Measurements from ENCODE around the gene TNFRSF6B. TPM values are rescaled to one million over a fixed set of nuclear protein-coding genes. Genes with fewer than 3 reads are reported as not detected.
"Not testable (repeated sequence)": the region's sequence is repeated elsewhere in the genome, so short reads cannot be mapped to it uniquely, and the experiment has no call there.

The TNFRSF6B gene, protein sequence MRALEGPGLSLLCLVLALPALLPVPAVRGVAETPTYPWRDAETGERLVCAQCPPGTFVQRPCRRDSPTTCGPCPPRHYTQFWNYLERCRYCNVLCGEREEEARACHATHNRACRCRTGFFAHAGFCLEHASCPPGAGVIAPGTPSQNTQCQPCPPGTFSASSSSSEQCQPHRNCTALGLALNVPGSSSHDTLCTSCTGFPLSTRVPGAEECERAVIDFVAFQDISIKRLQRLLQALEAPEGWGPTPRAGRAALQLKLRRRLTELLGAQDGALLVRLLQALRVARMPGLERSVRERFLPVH
- 10 to 100 TPM in 1 of 2 donors, 1 to 10 TPM in 1; 5.9 to 11.5 TPM for total RNA-seq
- polyA plus RNA-seq = 10 to 100 TPM in 1 of 2 donors, 1 to 10 TPM in 1; 2.1 to 73.9 TPM
- long read RNA-seq, donor 1, transcript TNFRSF6B-201 (3 exons, 1,141 nt) = major isoform, 43 of 56 reads
- long read RNA-seq, donor 1, partial matches to known transcripts = 0 of 56 reads
- long read RNA-seq, donor 1, other reads (novel, unspliced or antisense) = 13 of 56 reads
- long read RNA-seq, donor 2, transcript TNFRSF6B-201 (3 exons, 1,141 nt) = major isoform, 19 of 24 reads
- long read RNA-seq, donor 2, partial matches to known transcripts = 0 of 24 reads
- long read RNA-seq, donor 2, other reads (novel, unspliced or antisense) = 5 of 24 reads

DNA sequence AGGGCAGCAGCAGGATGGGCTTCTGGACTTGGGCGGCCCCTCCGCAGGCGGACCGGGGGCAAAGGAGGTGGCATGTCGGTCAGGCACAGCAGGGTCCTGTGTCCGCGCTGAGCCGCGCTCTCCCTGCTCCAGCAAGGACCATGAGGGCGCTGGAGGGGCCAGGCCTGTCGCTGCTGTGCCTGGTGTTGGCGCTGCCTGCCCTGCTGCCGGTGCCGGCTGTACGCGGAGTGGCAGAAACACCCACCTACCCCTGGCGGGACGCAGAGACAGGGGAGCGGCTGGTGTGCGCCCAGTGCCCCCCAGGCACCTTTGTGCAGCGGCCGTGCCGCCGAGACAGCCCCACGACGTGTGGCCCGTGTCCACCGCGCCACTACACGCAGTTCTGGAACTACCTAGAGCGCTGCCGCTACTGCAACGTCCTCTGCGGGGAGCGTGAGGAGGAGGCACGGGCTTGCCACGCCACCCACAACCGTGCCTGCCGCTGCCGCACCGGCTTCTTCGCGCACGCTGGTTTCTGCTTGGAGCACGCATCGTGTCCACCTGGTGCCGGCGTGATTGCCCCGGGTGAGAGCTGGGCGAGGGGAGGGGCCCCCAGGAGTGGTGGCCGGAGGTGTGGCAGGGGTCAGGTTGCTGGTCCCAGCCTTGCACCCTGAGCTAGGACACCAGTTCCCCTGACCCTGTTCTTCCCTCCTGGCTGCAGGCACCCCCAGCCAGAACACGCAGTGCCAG, at the start of gene TNFRSF6B:
TNFRSF6B (plus strand) TSS at position 25 of the 729 bp plus-strand sequence; CDS start at position 141, 116 bp downstream.
- no peak within 1 kb of the TSS for H3K4me3 ChIP-seq (ENCODE audit: low read length in 2 of 2)
- intact Hi-C loops (cut with DNase I) = no loop called here
- no peaks in the 10 kb centered on the region for H3K27me3 ChIP-seq (ENCODE audit: control insufficient read depth in 1 of 2, insufficient read depth in 2 of 2, low read length in 1 of 2)
- ATAC-seq (ENCODE audit: low FRiP score) = no peak
- no peak within 1 kb of the TSS for H3K27ac ChIP-seq (ENCODE audit: low read depth in 1 of 2, low read length in 2 of 2)
- peak; percentile 55 to 76 for DNase-seq
- H3K36me3 ChIP-seq (ENCODE audit: control insufficient read depth in 1 of 2, insufficient read depth in 2 of 2, low read length in 1 of 2) = no peaks in the 10 kb centered on the region
- H3K4me1 ChIP-seq (ENCODE audit: control insufficient read depth in 1 of 2, insufficient read depth in 2 of 2, low read length in 2 of 2) = no peaks in the 10 kb centered on the region
- no peaks in the 10 kb centered on the region for H3K9me3 ChIP-seq (ENCODE audit: control insufficient read depth, low read length)
- 12 to 17% methylated on average over 51 to 52 of the region's 52 CpGs for WGBS, 2 donors

DNA sequence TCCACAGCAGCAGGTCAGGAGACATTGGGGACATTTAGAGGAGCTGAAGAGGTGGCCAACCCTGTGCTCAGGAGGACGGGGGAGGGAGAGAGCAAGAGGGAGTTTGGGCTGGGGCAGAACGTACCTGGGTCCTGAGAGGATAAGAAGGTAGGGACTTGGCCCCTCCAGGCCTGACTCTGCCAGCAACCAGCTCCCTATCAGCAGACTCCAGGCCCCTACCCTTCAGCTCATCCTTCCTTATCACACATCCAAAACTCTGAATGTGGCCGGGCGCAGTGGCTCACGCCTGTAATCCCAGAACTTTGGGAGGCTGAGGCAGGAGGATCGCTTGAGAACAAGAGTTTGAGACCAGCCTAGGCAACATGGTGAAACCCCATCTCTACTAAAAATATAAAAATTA, 48.3 kb upstream of the TNFRSF6B start:
- Histone ChIP-seq H3K4me1 (ENCODE audit: control insufficient read depth in 1 of 2, insufficient read depth in 2 of 2, low read length in 2 of 2) (no peaks in the 10 kb centered on the region), H3K27ac (ENCODE audit: low read depth in 1 of 2, low read length in 2 of 2) (no peak overlapping the region), H3K9me3 (ENCODE audit: control insufficient read depth, low read length) (no peaks in the 10 kb centered on the region), H3K27me3 (ENCODE audit: control insufficient read depth in 1 of 2, insufficient read depth in 2 of 2, low read length in 1 of 2) (no peaks in the 10 kb centered on the region), H3K4me3 (ENCODE audit: low read length in 2 of 2) (no peak overlapping the region), H3K36me3 (ENCODE audit: control insufficient read depth in 1 of 2, insufficient read depth in 2 of 2, low read length in 1 of 2) (no peaks in the 10 kb centered on the region)
- intact Hi-C loops (cut with DNase I) = no loop called here
- DNase-seq = no peak
- 92 to 94% methylated on average over 6 of the region's 6 CpGs for WGBS, 2 donors
- ATAC-seq (ENCODE audit: low FRiP score) = no peak

DNA sequence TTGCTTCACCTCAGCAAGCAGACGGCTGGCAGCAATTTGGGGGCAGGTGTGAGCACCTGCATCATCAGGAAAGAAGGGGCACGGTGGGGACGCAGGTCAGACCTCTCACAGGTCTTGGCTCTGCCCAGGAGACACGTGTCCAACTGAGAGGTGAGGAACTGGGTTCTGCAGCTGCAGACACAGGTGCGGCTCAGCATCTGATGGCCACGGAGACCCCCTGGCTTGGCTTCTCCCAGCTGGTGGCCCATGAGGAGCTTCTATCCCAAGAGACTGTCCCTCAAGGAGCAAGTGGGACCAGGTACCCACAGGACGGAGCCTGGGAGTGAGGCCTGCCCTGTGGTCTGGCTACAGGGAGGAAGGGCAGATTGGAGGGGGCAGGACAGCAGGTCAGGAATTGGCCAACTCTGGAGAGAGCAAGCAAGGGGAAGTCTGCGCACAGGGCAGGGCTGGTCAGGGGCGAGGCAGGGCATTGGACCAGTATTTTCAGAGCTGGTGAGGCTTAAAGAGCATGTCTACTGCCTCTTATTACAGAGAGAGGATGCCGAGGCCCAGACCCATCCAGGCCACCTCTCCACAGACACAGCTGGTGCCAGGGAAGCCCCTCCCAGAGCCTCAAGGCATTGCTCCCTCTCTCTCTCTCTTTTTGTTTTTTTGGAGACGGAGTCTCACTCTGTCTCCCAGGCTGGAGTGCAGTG, 47.4 kb upstream of the TNFRSF6B start:
- intact Hi-C loops (cut with DNase I) = no loop called here
- DNase-seq (no peak), ATAC-seq (ENCODE audit: low FRiP score) (no peak)
- Histone ChIP-seq H3K9me3 (ENCODE audit: control insufficient read depth, low read length) (no peaks in the 10 kb centered on the region), H3K27me3 (ENCODE audit: control insufficient read depth in 1 of 2, insufficient read depth in 2 of 2, low read length in 1 of 2) (no peaks in the 10 kb centered on the region), H3K4me1 (ENCODE audit: control insufficient read depth in 1 of 2, insufficient read depth in 2 of 2, low read length in 2 of 2) (no peaks in the 10 kb centered on the region), H3K27ac (ENCODE audit: low read depth in 1 of 2, low read length in 2 of 2) (no peak overlapping the region), H3K4me3 (ENCODE audit: low read length in 2 of 2) (no peak overlapping the region), H3K36me3 (ENCODE audit: control insufficient read depth in 1 of 2, insufficient read depth in 2 of 2, low read length in 1 of 2) (no peaks in the 10 kb centered on the region)
- 86 to 90% methylated on average over 11 of the region's 11 CpGs for WGBS, 2 donors

DNA sequence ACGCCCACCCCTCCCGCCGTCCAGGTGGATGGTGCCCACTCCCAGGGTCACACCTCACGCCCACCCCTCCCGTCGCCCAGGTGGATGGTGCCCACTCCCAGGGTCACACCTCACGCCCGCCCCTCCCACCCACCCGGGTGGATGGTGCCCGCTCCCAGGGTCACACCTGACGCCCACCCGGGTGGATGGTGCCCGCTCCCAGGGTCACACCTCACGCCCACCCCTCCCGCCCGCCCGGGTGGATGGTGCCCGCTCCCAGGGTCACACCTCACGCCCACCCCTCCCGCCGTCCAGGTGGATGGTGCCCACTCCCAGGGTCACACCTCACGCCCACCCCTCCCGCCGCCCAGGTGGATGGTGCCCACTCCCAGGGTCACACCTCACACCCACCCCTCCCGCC, 46.0 kb upstream of the TNFRSF6B start:
- not testable (repeated sequence) for ATAC-seq (ENCODE audit: low FRiP score); H3K4me3 ChIP-seq (ENCODE audit: low read length in 2 of 2); H3K9me3 ChIP-seq (ENCODE audit: control insufficient read depth, low read length); H3K36me3 ChIP-seq (ENCODE audit: control insufficient read depth in 1 of 2, insufficient read depth in 2 of 2, low read length in 1 of 2); H3K4me1 ChIP-seq (ENCODE audit: control insufficient read depth in 1 of 2, insufficient read depth in 2 of 2, low read length in 2 of 2); DNase-seq; H3K27me3 ChIP-seq (ENCODE audit: control insufficient read depth in 1 of 2, insufficient read depth in 2 of 2, low read length in 1 of 2); H3K27ac ChIP-seq (ENCODE audit: low read depth in 1 of 2, low read length in 2 of 2)
- WGBS, 2 donors = 93 to 94% methylated on average over 13 to 25 of the region's 25 CpGs
- intact Hi-C loops (cut with DNase I) = loop anchor here in 1 of 2 donors (10.0 kb wide), 1 partner anchor 116 kb away; the partner anchor contains the start of gene PTK6

DNA sequence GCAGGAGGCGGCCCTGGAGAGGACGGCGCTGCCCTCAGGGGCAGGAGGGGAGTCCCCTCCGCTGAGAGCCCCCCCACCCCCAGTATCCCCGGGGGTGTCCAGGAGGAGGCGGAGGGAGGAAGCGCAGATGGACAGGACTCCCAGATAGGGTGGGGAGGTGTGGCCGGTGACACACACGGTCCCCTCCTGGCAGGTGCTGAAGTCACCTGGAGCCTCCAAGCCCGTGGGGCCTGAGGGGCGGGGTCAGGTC, 44.6 kb upstream of the TNFRSF6B start:
- H3K27me3 ChIP-seq (ENCODE audit: control insufficient read depth in 1 of 2, insufficient read depth in 2 of 2, low read length in 1 of 2) = no peaks in the 10 kb centered on the region
- H3K4me3 ChIP-seq (ENCODE audit: low read length in 2 of 2) = peak overlapping the region in 1 of 2 donors; percentile 40
- H3K36me3 ChIP-seq (ENCODE audit: control insufficient read depth in 1 of 2, insufficient read depth in 2 of 2, low read length in 1 of 2) = no peaks in the 10 kb centered on the region
- H3K9me3 ChIP-seq (ENCODE audit: control insufficient read depth, low read length) = no peaks in the 10 kb centered on the region
- no peak for ATAC-seq (ENCODE audit: low FRiP score)
- no peak for DNase-seq
- intact Hi-C loops (cut with DNase I) = loop anchor here in 1 of 2 donors (10.0 kb wide), 1 partner anchor 117 kb away; the partner anchor contains the start of gene PTK6
- H3K27ac ChIP-seq (ENCODE audit: low read depth in 1 of 2, low read length in 2 of 2) = no peak overlapping the region
- WGBS, 2 donors = 16 to 25% methylated on average over 11 of the region's 11 CpGs
- H3K4me1 ChIP-seq (ENCODE audit: control insufficient read depth in 1 of 2, insufficient read depth in 2 of 2, low read length in 2 of 2) = no peaks in the 10 kb centered on the region

DNA sequence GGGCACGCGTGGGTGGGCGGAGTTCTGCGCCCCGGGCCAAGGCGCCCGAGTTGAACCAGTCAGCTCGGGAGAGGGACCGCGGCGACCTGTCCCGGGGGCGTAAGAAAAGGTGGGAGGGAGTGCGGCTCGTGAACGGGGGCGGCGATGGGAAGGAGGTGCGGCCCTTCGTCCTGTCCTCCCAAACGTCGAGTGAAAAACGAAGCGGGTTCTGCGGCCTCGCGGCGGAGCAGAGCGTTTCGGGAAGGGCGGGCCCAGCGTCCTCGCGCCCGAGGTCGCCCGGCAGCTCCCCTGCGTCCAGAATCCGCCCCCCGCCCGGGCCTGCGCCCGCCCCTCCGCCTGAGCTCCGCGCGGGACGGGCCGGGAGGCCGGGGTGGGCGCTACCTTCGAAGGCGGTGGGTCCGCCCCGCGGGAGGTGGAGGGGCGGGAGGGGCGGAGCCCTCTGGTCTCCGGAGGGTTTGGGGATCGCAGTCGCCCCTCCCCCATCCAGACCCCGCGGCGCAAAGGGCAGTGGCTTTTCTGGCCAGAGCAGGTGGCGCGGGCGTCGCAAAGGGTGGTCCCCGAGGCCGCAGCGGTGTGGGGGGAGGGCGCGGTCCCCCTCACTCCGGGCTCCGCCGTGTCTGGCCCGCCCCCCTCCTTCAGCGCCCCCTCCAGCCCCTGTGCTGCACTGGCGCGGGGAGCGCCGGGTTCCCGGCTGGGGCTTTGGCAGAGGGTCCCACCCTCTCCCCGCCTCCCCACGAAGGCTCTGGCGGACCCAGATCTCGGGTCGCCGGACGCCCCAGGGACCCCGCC, 44.1 kb upstream of the TNFRSF6B start:
- H3K27me3 ChIP-seq (ENCODE audit: control insufficient read depth in 1 of 2, insufficient read depth in 2 of 2, low read length in 1 of 2) = no peaks in the 10 kb centered on the region
- DNase-seq = peak in 1 of 2 donors; percentile 79
- WGBS, 2 donors = 0 to 1% methylated on average over 70 to 91 of the region's 91 CpGs
- intact Hi-C loops (cut with DNase I) = loop anchor here in 1 of 2 donors (10.0 kb wide), 1 partner anchor 118 kb away; the partner anchor contains the start of gene PTK6
- peak; percentile 36 for ATAC-seq (ENCODE audit: low FRiP score)
- H3K27ac ChIP-seq (ENCODE audit: low read depth in 1 of 2, low read length in 2 of 2) = no peak overlapping the region
- H3K9me3 ChIP-seq (ENCODE audit: control insufficient read depth, low read length) = no peaks in the 10 kb centered on the region
- H3K36me3 ChIP-seq (ENCODE audit: control insufficient read depth in 1 of 2, insufficient read depth in 2 of 2, low read length in 1 of 2) = no peaks in the 10 kb centered on the region
- H3K4me3 ChIP-seq (ENCODE audit: low read length in 2 of 2) = peak overlapping the region; percentile 11 to 40
- H3K4me1 ChIP-seq (ENCODE audit: control insufficient read depth in 1 of 2, insufficient read depth in 2 of 2, low read length in 2 of 2) = no peaks in the 10 kb centered on the region

DNA sequence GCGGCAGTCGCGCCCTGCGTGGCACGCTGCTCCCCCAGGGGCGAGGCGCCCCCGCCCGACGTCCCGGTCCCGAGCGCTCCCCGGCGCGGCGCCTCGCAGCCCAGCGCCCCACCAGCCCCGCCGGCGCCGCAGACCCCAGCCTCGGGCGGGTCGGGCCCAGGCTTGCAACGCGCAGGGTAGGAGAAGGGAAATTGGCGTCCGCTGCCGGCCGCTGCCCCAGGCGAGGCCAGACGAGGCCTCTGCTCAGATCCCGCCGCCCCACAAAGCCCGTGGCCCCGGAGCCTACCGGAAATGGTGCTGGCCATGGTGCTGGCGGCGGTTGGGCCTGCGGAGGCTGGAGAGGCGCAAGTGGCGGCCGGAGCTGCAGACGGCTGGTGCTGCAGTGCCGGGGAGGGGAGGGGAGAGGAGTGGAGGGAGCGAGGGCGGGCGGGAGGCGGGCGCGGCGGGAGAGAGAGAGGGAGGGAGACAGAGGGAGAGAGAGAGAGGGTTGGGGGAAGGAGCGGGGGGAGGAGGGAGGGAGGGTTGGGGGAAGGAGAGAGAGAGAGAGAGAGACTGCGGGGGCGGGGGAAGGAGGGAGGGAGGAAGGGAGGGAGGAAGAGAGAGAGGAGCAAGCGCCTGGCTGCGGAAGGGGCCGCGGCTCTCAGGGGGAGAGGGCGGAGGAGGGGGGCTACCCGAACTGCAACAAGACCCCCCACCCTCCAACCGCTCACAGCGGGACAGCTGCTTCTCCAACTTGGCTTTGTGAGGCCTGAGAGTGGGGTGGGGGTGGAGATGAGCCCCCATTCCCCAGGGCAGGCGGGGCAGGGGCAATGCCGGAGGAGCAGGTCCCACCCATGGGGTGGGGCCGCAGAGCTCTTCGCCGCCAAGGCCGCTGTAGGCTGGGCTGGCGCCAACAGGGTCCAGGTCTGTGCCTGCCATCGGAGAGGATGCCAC, 43.1 kb upstream of the TNFRSF6B start, which contains the start of gene STMN3:
STMN3 (minus strand) TSS at position 384 of the 933 bp plus-strand sequence; CDS start at position 305, 79 bp downstream.
- intact Hi-C loops (cut with DNase I) = loop anchor here in 1 of 2 donors (10.0 kb wide), 1 partner anchor 119 kb away; the partner anchor contains the start of gene PTK6
- 1 to 2% methylated on average over 48 to 73 of the region's 73 CpGs for WGBS, 2 donors
- no peaks in the 10 kb centered on the region for H3K4me1 ChIP-seq (ENCODE audit: control insufficient read depth in 1 of 2, insufficient read depth in 2 of 2, low read length in 2 of 2)

More for the DNA sequence above, 43.1 kb upstream of the TNFRSF6B start, which contains the start of gene STMN3:
- Histone ChIP-seq H3K27ac (ENCODE audit: low read depth in 1 of 2, low read length in 2 of 2) (no peak within 1 kb of the TSS), H3K9me3 (ENCODE audit: control insufficient read depth, low read length) (no peaks in the 10 kb centered on the region), H3K4me3 (ENCODE audit: low read length in 2 of 2) (peak within 1 kb of the TSS; percentile 11 to 40), H3K36me3 (ENCODE audit: control insufficient read depth in 1 of 2, insufficient read depth in 2 of 2, low read length in 1 of 2) (no peaks in the 10 kb centered on the region), H3K27me3 (ENCODE audit: control insufficient read depth in 1 of 2, insufficient read depth in 2 of 2, low read length in 1 of 2) (no peaks in the 10 kb centered on the region)
- ATAC-seq (ENCODE audit: low FRiP score) = peak; percentile 86
- DNase-seq = peak; percentile 94 to 96
